ENCODE results near the gene GATAD2A.

Gene GATAD2A

DNA sequence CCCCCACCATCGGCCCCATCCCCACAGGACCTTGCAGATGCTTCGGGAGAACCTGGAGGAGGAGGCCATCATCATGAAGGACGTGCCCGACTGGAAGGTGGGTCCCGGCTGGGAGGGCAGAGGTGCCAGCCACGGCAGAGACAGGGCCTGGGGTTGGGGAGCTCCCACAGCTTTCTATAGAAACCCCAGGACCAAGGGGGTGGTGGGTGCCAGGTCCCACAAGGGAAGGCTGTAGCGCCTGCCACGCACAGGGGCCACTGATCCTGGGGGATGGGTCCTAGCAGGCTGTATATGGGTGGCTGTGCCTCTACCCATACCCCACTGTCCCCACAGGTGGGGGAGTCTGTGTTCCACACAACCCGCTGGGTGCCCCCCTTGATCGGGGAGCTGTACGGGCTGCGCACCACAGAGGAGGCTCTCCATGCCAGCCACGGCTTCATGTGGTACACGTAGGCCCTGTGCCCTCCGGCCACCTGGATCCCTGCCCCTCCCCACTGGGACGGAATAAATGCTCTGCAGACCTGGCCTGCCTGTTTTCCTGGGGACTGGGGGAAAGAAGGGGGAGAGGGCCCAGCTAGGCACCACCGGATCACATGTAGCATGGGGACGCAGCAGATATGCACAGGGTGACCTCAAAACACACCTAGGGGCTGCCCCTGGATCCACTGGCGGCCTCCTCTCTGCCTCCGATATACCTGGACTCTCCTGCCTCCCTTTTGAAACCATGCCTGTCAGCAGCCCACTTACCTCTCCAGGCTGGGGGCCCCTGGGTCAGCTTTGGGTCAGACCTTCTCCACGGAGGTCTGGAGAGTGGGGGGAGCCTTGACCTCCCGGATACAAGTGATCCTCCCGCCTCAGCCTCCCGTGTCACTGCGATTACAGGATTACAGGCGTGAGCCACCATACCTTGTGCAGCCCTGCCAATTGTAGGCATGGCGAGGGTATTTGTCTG lies 122.5 kb downstream of the GATAD2A start:
- H3K36me3 Mint-ChIP-seq = peaks cover 29% of the 10 kb centered on the region
- CTCF ChIA-PET = no interaction called here
- DNase-seq = no peak
- no peak overlapping the region for H3K27ac Mint-ChIP-seq
- H3K4me3 Mint-ChIP-seq = no peak overlapping the region
- no peaks in the 10 kb centered on the region for H3K27me3 Mint-ChIP-seq
- H3K4me1 Mint-ChIP-seq = peaks cover 13% of the 10 kb centered on the region
- H3K9me3 Mint-ChIP-seq = no peaks in the 10 kb centered on the region

DNA sequence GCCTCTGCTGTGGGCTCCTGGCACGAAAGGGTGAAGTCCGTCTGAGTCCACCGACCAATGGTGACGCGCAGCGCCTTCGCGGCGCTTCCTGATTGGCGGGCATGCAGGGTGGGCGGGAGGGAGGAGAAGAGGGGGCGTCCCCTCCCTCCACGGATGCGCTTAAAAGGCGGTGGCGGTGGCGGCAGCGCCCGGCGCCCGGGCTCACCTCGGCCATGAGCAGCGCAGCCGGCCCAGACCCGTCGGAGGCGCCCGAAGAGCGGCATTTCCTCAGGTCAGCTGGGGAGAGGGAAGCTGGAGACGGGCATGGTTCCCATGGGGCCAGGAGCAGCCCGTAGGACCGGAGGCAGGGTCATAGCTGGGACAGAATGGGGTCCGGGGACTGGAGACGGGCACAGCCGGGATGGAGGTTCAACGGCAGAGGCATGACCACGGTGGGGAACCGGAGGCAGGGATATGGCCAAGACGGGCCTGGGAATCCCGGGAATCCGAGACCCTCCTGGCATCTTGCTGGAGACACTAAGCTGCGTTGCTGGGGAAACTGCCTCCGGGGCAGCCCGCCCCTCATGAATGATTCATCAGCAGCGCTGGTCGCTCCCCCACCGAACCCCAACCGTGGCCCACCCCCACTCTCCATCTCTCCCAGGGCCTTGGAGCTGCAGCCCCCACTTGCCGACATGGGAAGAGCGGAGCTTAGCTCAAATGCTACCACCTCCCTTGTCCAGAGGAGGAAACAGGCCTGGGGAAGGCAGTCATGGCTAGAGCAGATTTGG lies 123.4 kb downstream of the GATAD2A start, which contains the start of gene YJEFN3:
TSS of gene YJEFN3 (plus strand) at position 191 of the 770 bp plus-strand sequence. CDS start at position 213, 22 bp downstream.
- H3K36me3 Mint-ChIP-seq = peaks cover 26% of the 10 kb centered on the region
- no peaks in the 10 kb centered on the region for H3K9me3 Mint-ChIP-seq
- H3K27me3 Mint-ChIP-seq = no peaks in the 10 kb centered on the region
- no peak within 1 kb of the TSS for H3K4me3 Mint-ChIP-seq
- H3K4me1 Mint-ChIP-seq = peaks cover 12% of the 10 kb centered on the region
- CTCF ChIA-PET = interaction anchor here (0.7 to 1.2 kb wide), 2 partner anchors 25 to 135 kb away, joined by 3 read pairs; partner anchors contain the start of gene ATP13A1
- H3K27ac Mint-ChIP-seq = no peak within 1 kb of the TSS
- no peak for DNase-seq

DNA sequence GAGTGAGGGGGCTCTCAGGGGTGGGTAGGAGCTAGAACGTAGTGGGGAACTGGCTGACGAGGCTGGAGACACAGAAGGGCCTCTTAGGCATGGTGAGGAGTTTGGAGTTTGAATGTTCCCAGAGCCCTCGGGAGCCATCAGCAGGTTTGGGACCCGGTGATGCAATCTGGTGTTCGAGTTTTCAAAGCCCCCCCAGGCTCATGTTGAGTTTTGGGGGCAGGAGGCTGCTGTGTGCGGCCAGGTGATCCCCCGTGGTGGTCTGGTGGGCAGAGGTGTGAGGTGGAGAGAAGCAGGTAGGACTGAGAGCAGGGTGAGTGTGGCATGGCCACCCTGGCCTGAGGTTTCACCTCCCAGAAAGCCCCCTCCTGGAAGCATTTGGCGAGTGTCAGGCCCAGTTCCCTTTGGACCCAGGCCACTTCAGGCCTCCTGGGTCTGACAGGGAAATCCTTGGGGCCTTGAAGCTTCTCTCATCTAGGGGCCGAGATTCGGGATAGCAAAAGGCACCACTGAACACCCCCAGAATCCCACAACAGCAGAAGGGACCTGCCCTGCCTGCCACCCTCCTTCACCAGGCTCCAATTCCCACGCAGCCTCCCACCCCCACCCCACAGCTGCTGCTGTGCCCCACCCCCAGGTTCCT lies 124.4 kb downstream of the GATAD2A start:
- Mint-ChIP-seq H3K27ac (no peak overlapping the region), H3K9me3 (no peaks in the 10 kb centered on the region), H3K4me1 (peaks cover 11% of the 10 kb centered on the region), H3K27me3 (no peaks in the 10 kb centered on the region), H3K4me3 (no peak overlapping the region), H3K36me3 (peaks cover 21% of the 10 kb centered on the region)
- DNase-seq = no peak
- CTCF ChIA-PET = interaction anchor here (1.2 kb wide), 2 partner anchors 115 to 134 kb away, joined by 3 read pairs; partner anchors contain the start of gene ATP13A1

DNA sequence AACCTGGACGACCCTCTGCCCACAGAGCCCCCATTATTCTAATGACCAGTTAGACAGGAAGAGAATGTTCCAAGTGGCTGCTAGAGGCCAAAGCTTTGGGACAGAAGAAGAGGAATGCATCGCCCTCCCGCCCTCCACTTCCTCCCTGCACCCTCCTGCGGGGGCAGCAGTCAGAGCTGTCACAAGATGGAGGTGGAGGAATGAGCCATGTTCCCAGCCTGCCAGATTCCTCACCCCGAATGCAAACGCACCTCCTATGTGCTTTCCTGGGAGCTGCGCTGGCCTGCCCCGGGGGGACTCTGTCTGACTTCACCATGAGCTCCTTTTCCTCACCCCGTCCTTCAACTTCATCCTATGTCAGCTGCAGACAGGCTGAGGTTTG lies 124.9 kb downstream of the GATAD2A start:
- H3K4me1 Mint-ChIP-seq = peaks cover 11% of the 10 kb centered on the region
- no peak for DNase-seq
- CTCF ChIA-PET = interaction anchor here (1.2 to 3.0 kb wide), 2 partner anchors 23 to 114 kb away, joined by 3 to 32 read pairs; no protein-coding TSS in a partner anchor
- H3K27me3 Mint-ChIP-seq = no peaks in the 10 kb centered on the region
- no peak overlapping the region for H3K4me3 Mint-ChIP-seq
- H3K9me3 Mint-ChIP-seq = no peaks in the 10 kb centered on the region
- peaks cover 21% of the 10 kb centered on the region for H3K36me3 Mint-ChIP-seq
- peak overlapping the region; percentile 77 for H3K27ac Mint-ChIP-seq

DNA sequence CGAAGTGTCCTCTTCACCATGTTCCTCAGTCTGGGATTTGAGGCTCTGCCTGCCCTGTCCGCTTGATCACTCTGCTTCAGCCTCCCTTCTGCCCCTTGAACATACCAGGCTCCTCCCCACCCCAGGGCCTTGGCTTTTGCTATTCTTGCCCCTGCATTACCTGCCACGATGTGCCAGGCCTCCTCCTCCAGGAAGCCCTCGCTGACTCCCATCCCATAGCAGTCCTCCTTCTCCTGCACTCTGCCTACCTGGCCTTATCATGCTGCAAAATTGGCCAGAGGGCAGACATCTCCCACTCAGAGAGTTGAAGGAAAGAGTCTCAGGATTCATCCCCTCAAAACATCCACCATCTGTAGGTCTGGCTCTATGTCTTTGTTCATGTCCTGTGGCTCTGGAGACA lies 125.4 kb downstream of the GATAD2A start:
- Mint-ChIP-seq H3K9me3 (no peaks in the 10 kb centered on the region), H3K27me3 (no peaks in the 10 kb centered on the region), H3K36me3 (peaks cover 21% of the 10 kb centered on the region), H3K4me1 (peaks cover 11% of the 10 kb centered on the region), H3K27ac (peak overlapping the region; percentile 77), H3K4me3 (no peak overlapping the region)
- DNase-seq = no peak
- CTCF ChIA-PET = interaction anchor here (1.0 to 3.0 kb wide), 5 partner anchors 23 to 119 kb away, joined by 3 to 38 read pairs (median 5); partner anchors contain the start of gene GMIP

- DNase-seq = peak; percentile 89
- H3K4me1 Mint-ChIP-seq = peaks cover 12% of the 10 kb centered on the region
- CTCF ChIA-PET = interaction anchor here (0.7 to 3.0 kb wide), 24 partner anchors 9 to 428 kb away, joined by 3 to 38 read pairs (median 3); partner anchors contain the start of genes GMIP, NDUFA13 and TSSK6
- H3K27me3 Mint-ChIP-seq = peaks cover 12% of the 10 kb centered on the region
- peaks cover 14% of the 10 kb centered on the region for H3K36me3 Mint-ChIP-seq
- peak overlapping the region; percentile 53 for H3K27ac Mint-ChIP-seq
- H3K4me3 Mint-ChIP-seq = no peak overlapping the region
- no peaks in the 10 kb centered on the region for H3K9me3 Mint-ChIP-seq
These were observed 126.7 kb downstream of the GATAD2A start for GRCh38 chr19:19531951-19532805.

DNA sequence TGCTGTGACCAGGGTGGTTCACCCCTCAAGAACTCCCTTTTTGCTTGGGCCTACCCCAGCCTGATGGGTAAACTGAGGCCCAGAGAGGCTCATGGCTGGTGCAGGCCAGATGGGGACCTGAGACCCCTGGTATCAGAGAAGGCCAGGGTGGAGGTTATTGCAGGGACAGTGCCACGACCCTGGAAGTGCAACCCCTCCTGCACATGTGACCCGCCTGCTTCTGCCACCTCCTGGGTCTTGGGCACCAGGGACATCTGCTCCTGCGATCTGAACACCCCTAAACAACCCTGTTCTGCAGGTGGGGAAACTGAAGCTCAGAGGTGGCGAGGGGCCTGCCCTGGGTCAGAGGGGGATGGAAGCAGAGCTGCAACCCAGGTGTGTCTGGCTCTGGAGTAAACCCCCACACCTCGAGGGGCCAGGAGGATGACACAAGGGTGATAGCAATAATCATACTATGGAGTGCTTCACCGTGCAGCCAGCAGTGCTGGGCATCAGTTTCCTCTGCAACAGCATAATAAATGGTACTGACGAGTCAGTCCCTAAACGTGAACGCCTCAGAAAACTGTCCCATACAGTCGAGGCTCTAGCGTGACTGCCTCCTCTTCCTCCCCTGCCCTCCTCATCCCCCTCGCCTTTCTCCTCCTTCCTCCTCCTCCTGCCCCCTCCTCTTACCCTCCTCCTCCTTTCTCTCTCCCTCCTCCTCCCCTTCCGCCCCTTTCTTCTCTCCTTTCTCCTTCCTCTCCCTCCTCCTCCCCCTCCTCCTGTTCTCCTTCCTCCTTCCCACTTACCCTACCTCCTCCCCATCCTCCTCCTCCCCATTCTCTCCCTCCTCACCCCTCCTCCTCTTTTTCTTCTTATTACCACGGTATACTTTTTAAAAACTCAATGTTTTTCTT lies 127.6 kb downstream of the GATAD2A start:
- no peak for DNase-seq
- Mint-ChIP-seq H3K9me3 (no peaks in the 10 kb centered on the region), H3K27ac (no peak overlapping the region), H3K4me3 (no peak overlapping the region), H3K4me1 (peaks cover 16% of the 10 kb centered on the region), H3K36me3 (peaks cover 9% of the 10 kb centered on the region), H3K27me3 (peaks cover 21% of the 10 kb centered on the region)
- CTCF ChIA-PET = interaction anchor here (0.7 to 3.0 kb wide), 19 partner anchors 8 to 427 kb away, joined by 3 to 38 read pairs (median 3); partner anchors contain the start of genes GMIP, NDUFA13 and TSSK6

GRCh38 chr19:19533841-19534240 lies 128.4 kb downstream of the GATAD2A start:
- no peak overlapping the region for H3K4me3 Mint-ChIP-seq
- peaks cover 5% of the 10 kb centered on the region for H3K36me3 Mint-ChIP-seq
- no peaks in the 10 kb centered on the region for H3K9me3 Mint-ChIP-seq
- peaks cover 29% of the 10 kb centered on the region for H3K27me3 Mint-ChIP-seq
- peaks cover 22% of the 10 kb centered on the region for H3K4me1 Mint-ChIP-seq
- no peak for DNase-seq
- H3K27ac Mint-ChIP-seq = no peak overlapping the region
- CTCF ChIA-PET = no interaction called here

- DNase-seq = no peak
- Mint-ChIP-seq H3K27ac (no peak overlapping the region), H3K36me3 (peaks cover 4% of the 10 kb centered on the region), H3K4me3 (no peak overlapping the region), H3K4me1 (peaks cover 25% of the 10 kb centered on the region), H3K9me3 (no peaks in the 10 kb centered on the region), H3K27me3 (peaks cover 38% of the 10 kb centered on the region)
- CTCF ChIA-PET = interaction anchor here (0.8 to 1.1 kb wide), 2 partner anchors 20 to 109 kb away, joined by 3 to 4 read pairs; partner anchors contain the start of gene GMIP
These were observed 129.2 kb downstream of the GATAD2A start for GRCh38 chr19:19534556-19535265.

GRCh38 chr19:19535311-19536191 lies 130.1 kb downstream of the GATAD2A start:
- Mint-ChIP-seq H3K4me3 (no peak overlapping the region), H3K9me3 (no peaks in the 10 kb centered on the region), H3K27me3 (peaks cover 46% of the 10 kb centered on the region), H3K36me3 (peaks cover 4% of the 10 kb centered on the region), H3K27ac (no peak overlapping the region), H3K4me1 (peaks cover 26% of the 10 kb centered on the region)
- no peak for DNase-seq
- CTCF ChIA-PET = interaction anchor here (0.8 to 1.1 kb wide), 3 partner anchors 10 to 108 kb away, joined by 3 to 4 read pairs (median 3); partner anchors contain the start of gene GMIP
